Measurements from ENCODE around the gene TCF4. TPM values are rescaled to one million over a fixed set of nuclear protein-coding genes. Genes with fewer than 3 reads are reported as not detected.

TCF4 gene
- total RNA-seq, 4 donors from 2014 or later: 30.3 to 51.1 (median 40.1) TPM

DNA sequence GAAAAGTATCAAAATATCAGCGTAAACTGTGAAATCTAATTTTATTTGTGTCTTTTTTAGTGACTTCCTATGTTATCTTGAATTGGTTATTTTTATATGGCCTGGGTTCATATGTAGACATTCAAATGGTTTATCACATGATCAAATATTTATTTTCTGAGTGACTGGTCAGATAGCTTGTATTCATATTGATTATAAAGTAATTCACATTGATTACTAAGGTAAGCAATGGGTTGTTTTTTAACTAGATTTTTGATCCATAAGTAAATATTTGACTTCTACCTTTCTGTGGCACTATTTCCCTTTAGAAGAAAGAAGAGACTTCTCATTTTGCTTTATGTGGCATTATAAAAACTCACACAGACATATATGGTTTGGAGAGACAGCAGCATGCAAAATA, 260.5 kb downstream of the TCF4 start:
- WGBS, 2 donors (ENCODE audit: low coverage in 1 of 2): 58 to 90% methylated on average over 1 of the region's 1 CpG

GRCh38 chr18:55326134-55326533, 261.9 kb downstream of the TCF4 start:
- Histone ChIP-seq H3K4me3 (no peak overlapping the region), H3K27ac (no peak overlapping the region), H3K9me3 (no peaks in the 10 kb centered on the region), H3K36me3 (no peaks in the 10 kb centered on the region), H3K27me3 (peaks cover 15% of the 10 kb centered on the region), H3K4me1 (peaks cover 0 to 11% (median 3%) of the 10 kb centered on the region in 4 donors)
- intact Hi-C loops (cut with DNase I; ENCODE audit: low total_unique reads): loop anchor here (10.0 kb wide), 1 partner anchor 79 kb away; no protein-coding TSS in a partner anchor
- TF ChIP-seq EP300 (IDR thresholded peaks at IDR 0.05; ENCODE audit: low read depth) (no peak), POLR2A (IDR thresholded peaks at IDR 0.05) (no peak), CTCF (IDR thresholded peaks at IDR 0.05) (no peak), POLR2AphosphoS5 (IDR thresholded peaks at IDR 0.05) (no peak)
- DNase-seq: no peak
- in situ Hi-C loops (cut with MboI; ENCODE audit: low pct_ligation_motif_present in 1 of 4, low pct_unique_long_range_greater_than_20kb in 1 of 4, low sequenced_read_pairs in 3 of 4): loop anchor here in 2 of 4 donors (10.0 to 25.0 kb wide), 2 partner anchors 259 to 261 kb away; partner anchors contain the start of gene TCF4 (in 2 of the 2)

More for the DNA sequence above, 260.5 kb downstream of the TCF4 start:
- intact Hi-C loops (cut with DNase I; ENCODE audit: low total_unique reads) (loop anchor here (10.0 kb wide), 1 partner anchor 77 kb away; no protein-coding TSS in a partner anchor), in situ Hi-C loops (cut with MboI; ENCODE audit: low pct_ligation_motif_present in 1 of 4, low pct_unique_long_range_greater_than_20kb in 1 of 4, low sequenced_read_pairs in 3 of 4) (loop anchor here in 2 of 4 donors (10.0 to 25.0 kb wide), 2 partner anchors 257 to 260 kb away; partner anchors contain the start of gene TCF4 (in 2 of the 2))
- TF ChIP-seq POLR2A (IDR thresholded peaks at IDR 0.05) (no peak), POLR2AphosphoS5 (IDR thresholded peaks at IDR 0.05) (no peak), CTCF (IDR thresholded peaks at IDR 0.05) (no peak), EP300 (IDR thresholded peaks at IDR 0.05; ENCODE audit: low read depth) (no peak)
- no peaks in the 10 kb centered on the region for H3K36me3 ChIP-seq
- no peak overlapping the region for H3K4me3 ChIP-seq
- DNase-seq: no peak
- no peaks in the 10 kb centered on the region for H3K9me3 ChIP-seq
- peaks cover 5% of the 10 kb centered on the region for H3K27me3 ChIP-seq
- H3K4me1 ChIP-seq: peaks cover 0 to 8% (median 3%) of the 10 kb centered on the region in 4 donors
- H3K27ac ChIP-seq: peak overlapping the region in 2 of 4 donors; percentile 9 to 39

DNA sequence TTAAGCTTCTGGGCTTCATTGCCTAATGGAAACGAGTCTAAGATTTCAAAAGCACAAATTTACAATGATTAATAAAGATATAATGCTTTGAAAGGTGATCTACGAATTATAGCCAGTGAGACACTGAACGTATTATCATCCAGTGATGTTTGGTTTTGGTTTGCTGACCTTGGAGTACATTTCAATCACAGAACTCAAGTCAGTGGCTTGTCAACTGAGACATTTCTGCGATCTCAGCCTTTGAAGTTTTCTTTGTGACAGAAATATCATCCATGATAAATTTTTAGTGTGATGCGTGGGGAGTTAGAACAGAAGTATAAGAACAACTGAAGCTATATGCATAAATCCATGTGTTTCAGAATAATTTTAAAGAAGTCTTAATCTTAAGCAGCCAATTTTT, 263.8 kb downstream of the TCF4 start:
- intact Hi-C loops (cut with DNase I; ENCODE audit: low total_unique reads) (loop anchor here (5.0 to 10.0 kb wide), 2 partner anchors 81 to 82 kb away; no protein-coding TSS in a partner anchor), in situ Hi-C loops (cut with MboI; ENCODE audit: low pct_ligation_motif_present in 1 of 4, low pct_unique_long_range_greater_than_20kb in 1 of 4, low sequenced_read_pairs in 3 of 4) (loop anchor here in 1 of 4 donors (10.0 kb wide), 1 partner anchor 261 kb away; the partner anchor contains the start of gene TCF4)
- 58 to 67% methylated on average over 5 of the region's 5 CpGs for WGBS, 2 donors (ENCODE audit: low coverage in 1 of 2)
- no peak for DNase-seq
- Histone ChIP-seq H3K4me1 (peaks cover 0 to 13% (median 3%) of the 10 kb centered on the region in 4 donors), H3K4me3 (no peak overlapping the region), H3K9me3 (no peaks in the 10 kb centered on the region), H3K36me3 (no peaks in the 10 kb centered on the region), H3K27ac (peak overlapping the region in 2 of 4 donors; percentile 87 to 92), H3K27me3 (peaks cover 16% of the 10 kb centered on the region)
- no peak for TF ChIP-seq POLR2AphosphoS5 (IDR thresholded peaks at IDR 0.05)
- no peak for TF ChIP-seq CTCF (IDR thresholded peaks at IDR 0.05)

- Histone ChIP-seq H3K27ac (peak overlapping the region; percentile 87 to 94 (median 92)), H3K9me3 (no peaks in the 10 kb centered on the region), H3K36me3 (no peaks in the 10 kb centered on the region), H3K27me3 (peaks cover 16% of the 10 kb centered on the region), H3K4me3 (peak overlapping the region in 2 of 4 donors; percentile 43 to 52), H3K4me1 (peaks cover 0 to 22% (median 3%) of the 10 kb centered on the region in 4 donors)
- in situ Hi-C loops (cut with MboI; ENCODE audit: low pct_ligation_motif_present in 1 of 4, low pct_unique_long_range_greater_than_20kb in 1 of 4, low sequenced_read_pairs in 3 of 4): loop anchor here in 1 of 4 donors (10.0 kb wide), 1 partner anchor 261 kb away; the partner anchor contains the start of gene TCF4
- no peak for DNase-seq
- TF ChIP-seq EP300 (IDR thresholded peaks at IDR 0.05; ENCODE audit: low read depth): no peak
- WGBS, 2 donors (ENCODE audit: low coverage in 1 of 2): 38 to 47% methylated on average over 8 to 10 of the region's 10 CpGs
- intact Hi-C loops (cut with DNase I; ENCODE audit: low total_unique reads): loop anchor here (5.0 to 10.0 kb wide), 2 partner anchors 81 kb away; no protein-coding TSS in a partner anchor
These were observed 264.7 kb downstream of the TCF4 start for GRCh38 chr18:55323051-55323994.
